Measurements from ENCODE around the gene PMPCB. TPM values are rescaled to one million over a fixed set of nuclear protein-coding genes. Genes with fewer than 3 reads are reported as not detected.

PMPCB gene
- total RNA-seq, 4 donors from 2014 or later, result 48.9 to 59.6 (median 50.6) TPM

DNA sequence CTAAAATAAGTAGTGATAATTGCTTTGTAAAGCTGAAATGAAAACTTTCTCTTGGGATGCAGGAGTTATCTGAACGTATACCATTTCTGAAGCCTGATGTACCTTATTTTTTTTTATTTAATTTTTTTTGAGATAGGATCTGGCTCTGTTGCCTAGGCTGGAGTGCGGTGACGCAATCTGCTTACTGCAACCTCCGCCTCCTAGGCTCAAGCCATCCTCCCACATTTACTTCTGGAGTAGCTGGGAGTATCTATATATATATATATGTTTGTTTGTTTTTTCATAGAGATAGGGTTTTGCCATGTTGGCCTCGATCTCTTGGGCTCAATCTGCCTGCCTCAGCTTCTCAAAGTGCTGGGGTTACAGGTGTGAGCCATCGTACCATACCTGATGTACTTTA, 2.4 kb downstream of the PMPCB start:
- H3K27me3 ChIP-seq, result no peaks in the 10 kb centered on the region
- no peak for TF ChIP-seq EP300 (IDR thresholded peaks at IDR 0.05)
- TF ChIP-seq POLR2AphosphoS5 (IDR thresholded peaks at IDR 0.05), result no peak
- no peak for TF ChIP-seq POLR2A (IDR thresholded peaks at IDR 0.05; ENCODE audit: low read depth)
- DNase-seq (ENCODE audit: extremely low spot score), result no peak
- H3K4me3 ChIP-seq, result no peak overlapping the region
- peaks cover 24 to 58% (median 52%) of the 10 kb centered on the region in 4 donors for H3K36me3 ChIP-seq
- H3K4me1 ChIP-seq, result peaks cover 15 to 31% (median 28%) of the 10 kb centered on the region in 4 donors
- no peak overlapping the region for H3K27ac ChIP-seq (replicated peaks in 1 of 4)
- 87% methylated on average over 6 of the region's 6 CpGs for WGBS
- no peaks in the 10 kb centered on the region for H3K9me3 ChIP-seq
- intact Hi-C loops (cut with DNase I), result loop anchor here (5.0 kb wide), 1 partner anchor 43 kb away; the partner anchor contains the start of gene DNAJC2

- peaks cover 32 to 76% (median 69%) of the 10 kb centered on the region in 4 donors for H3K36me3 ChIP-seq
- TF ChIP-seq POLR2A (IDR thresholded peaks at IDR 0.05; ENCODE audit: low read depth) (no peak), POLR2AphosphoS5 (IDR thresholded peaks at IDR 0.05) (no peak), CTCF (IDR thresholded peaks at IDR 0.05) (no peak), EP300 (IDR thresholded peaks at IDR 0.05) (no peak)
- H3K27me3 ChIP-seq, result no peaks in the 10 kb centered on the region
- no peaks in the 10 kb centered on the region for H3K9me3 ChIP-seq
- DNase-seq (ENCODE audit: extremely low spot score), result no peak
- no peak overlapping the region for H3K27ac ChIP-seq (replicated peaks in 1 of 4)
- H3K4me3 ChIP-seq, result no peak overlapping the region
- intact Hi-C loops (cut with DNase I), result no loop called here
- H3K4me1 ChIP-seq, result peaks cover 15 to 30% (median 27%) of the 10 kb centered on the region in 4 donors
- 54% methylated on average over 2 of the region's 2 CpGs for WGBS
These were observed 4.2 kb downstream of the PMPCB start for GRCh38 chr7:103301441-103301840.

DNA sequence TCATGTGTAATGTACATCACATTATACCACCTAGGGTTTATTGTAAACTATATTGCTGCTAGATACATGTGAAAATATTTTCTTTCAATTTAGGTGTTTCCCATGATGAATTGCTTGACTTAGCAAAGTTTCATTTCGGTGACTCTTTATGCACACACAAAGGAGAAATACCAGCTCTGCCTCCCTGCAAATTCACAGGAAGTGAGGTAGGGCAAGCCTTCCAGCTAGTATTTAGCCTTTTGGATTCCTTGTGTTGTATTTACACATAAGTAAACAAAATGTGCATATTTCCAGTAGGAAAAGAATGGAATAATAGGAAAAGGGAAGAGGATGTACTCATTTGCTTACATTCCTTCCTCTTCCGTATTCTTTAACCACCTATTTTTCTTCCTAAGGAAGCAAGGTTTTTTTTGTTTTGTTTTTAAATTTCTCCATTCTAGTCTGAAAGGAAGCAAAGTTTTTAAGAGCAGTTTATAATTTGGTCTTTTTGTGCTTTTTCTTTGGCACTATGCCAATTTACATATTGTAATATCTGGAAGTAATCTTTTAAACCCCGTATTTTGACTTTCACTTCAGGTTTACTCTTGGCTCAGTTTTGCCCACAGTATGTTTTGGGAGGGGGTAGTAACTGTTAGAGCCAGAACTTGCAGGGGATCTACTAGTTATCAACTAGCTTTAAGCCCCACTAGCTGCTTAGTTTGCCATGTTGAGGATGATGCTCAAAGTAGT, 10.4 kb downstream of the PMPCB start:
- Histone ChIP-seq H3K27me3 (no peaks in the 10 kb centered on the region), H3K36me3 (peaks cover 66 to 100% (median 98%) of the 10 kb centered on the region in 4 donors), H3K9me3 (no peaks in the 10 kb centered on the region), H3K4me3 (no peak overlapping the region), H3K4me1 (peaks cover 0 to 6% (median 0%) of the 10 kb centered on the region in 4 donors), H3K27ac (replicated peaks in 1 of 4) (no peak overlapping the region)
- intact Hi-C loops (cut with DNase I), result no loop called here
- 68% methylated on average over 3 of the region's 3 CpGs for WGBS
- no peak for DNase-seq (ENCODE audit: extremely low spot score)
- TF ChIP-seq CTCF (IDR thresholded peaks at IDR 0.05), result no peak

DNA sequence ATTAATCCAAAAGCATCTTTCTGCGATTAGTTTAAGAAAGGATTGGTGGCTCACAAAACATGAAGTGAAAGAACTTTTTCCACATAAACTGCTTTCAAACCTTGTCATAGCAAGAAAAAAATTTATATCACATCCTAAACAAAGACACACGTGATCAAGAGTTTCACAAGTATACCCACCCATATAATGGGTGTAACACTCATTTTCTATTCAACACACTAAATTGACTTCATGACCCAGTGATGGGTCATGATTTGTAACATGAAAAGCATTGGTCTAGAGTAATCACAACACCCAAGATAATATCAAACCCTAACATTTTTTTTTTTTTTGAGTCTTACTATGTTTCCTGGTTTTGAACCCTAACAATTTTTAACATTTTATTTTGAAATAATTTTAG, 17.6 kb downstream of the PMPCB start:
- 80% methylated on average over 2 of the region's 2 CpGs for WGBS
- no peak overlapping the region for H3K4me3 ChIP-seq
- peaks cover 81 to 100% (median 94%) of the 10 kb centered on the region in 4 donors for H3K36me3 ChIP-seq
- no peaks in the 10 kb centered on the region for H3K9me3 ChIP-seq
- H3K27me3 ChIP-seq, result no peaks in the 10 kb centered on the region
- H3K4me1 ChIP-seq, result no peaks in the 10 kb centered on the region
- no peak overlapping the region for H3K27ac ChIP-seq (replicated peaks in 1 of 4)
- DNase-seq (ENCODE audit: extremely low spot score), result no peak
- intact Hi-C loops (cut with DNase I), result no loop called here
- no peak for TF ChIP-seq EP300 (IDR thresholded peaks at IDR 0.05)
- TF ChIP-seq POLR2A (IDR thresholded peaks at IDR 0.05; ENCODE audit: low read depth), result no peak
- TF ChIP-seq POLR2AphosphoS5 (IDR thresholded peaks at IDR 0.05), result no peak
- no peak for TF ChIP-seq CTCF (IDR thresholded peaks at IDR 0.05)

GRCh38 chr7:103316380-103316941, 19.2 kb downstream of the PMPCB start:
- no peaks in the 10 kb centered on the region for H3K4me1 ChIP-seq
- DNase-seq (ENCODE audit: extremely low spot score), result no peak
- H3K4me3 ChIP-seq, result no peak overlapping the region
- no peaks in the 10 kb centered on the region for H3K27me3 ChIP-seq
- no peaks in the 10 kb centered on the region for H3K9me3 ChIP-seq
- WGBS, result 94% methylated on average over 2 of the region's 2 CpGs
- H3K27ac ChIP-seq (replicated peaks in 1 of 4), result no peak overlapping the region
- H3K36me3 ChIP-seq, result peaks cover 82 to 100% (median 92%) of the 10 kb centered on the region in 4 donors
- intact Hi-C loops (cut with DNase I), result no loop called here
- no peak for TF ChIP-seq EP300 (IDR thresholded peaks at IDR 0.05)
- no peak for TF ChIP-seq POLR2AphosphoS5 (IDR thresholded peaks at IDR 0.05)
- TF ChIP-seq CTCF (IDR thresholded peaks at IDR 0.05), result no peak
- TF ChIP-seq POLR2A (IDR thresholded peaks at IDR 0.05; ENCODE audit: low read depth), result no peak
